Sigmoid colon (tissue), 7 donors: ENCODE results near the gene PCMT1. TPM values are rescaled to one million over a fixed set of nuclear protein-coding genes. Genes with fewer than 3 reads are reported as not detected.

Experiments
- DNase-seq: peaks from one replicate; pipeline ENCODE4 v3.0.0-alpha.2; 2019
- H3K27ac ChIP-seq, 4 donors: fragments of 200-600 bp; sonication (generic); one replicate each; pipeline ENCODE4 v1.5.1; 2016 to 2019; ENCODE audit warnings: mild to moderate bottlenecking in 1 of 4
- H3K27me3 ChIP-seq, 3 donors: fragments of 200-600 bp; sonication (generic); one replicate each; pipeline ENCODE4 v1.5.1; 2019; ENCODE audit warnings: mild to moderate bottlenecking in 1 of 3
- H3K36me3 ChIP-seq, 4 donors: fragments of 200-600 bp; sonication (generic); one replicate each; pipeline ENCODE4 v1.5.1; 2016 to 2019
- H3K4me1 ChIP-seq, 4 donors: fragments of 200-600 bp; sonication (generic); one replicate each; pipeline ENCODE4 v1.5.1; 2017 to 2019
- H3K4me3 ChIP-seq, 4 donors: fragments of 200-600 bp; sonication (generic); one replicate each; pipeline ENCODE4 v1.5.1; 2017 to 2019; ENCODE audit warnings: mild to moderate bottlenecking in 2 of 4, moderate library complexity in 1 of 4
- H3K9me3 ChIP-seq, 4 donors: fragments of 200-600 bp in 3 of 4; sonication (generic) in 3 of 4; one replicate each; pipeline versions ENCODE4 v1.5.1 to v1.6.1; 2013 to 2019
- EP300 ChIP-seq, 4 donors: sonication (generic); formaldehyde crosslinking; IDR thresholded peaks; one replicate each; pipeline ENCODE4 v1.6.1; 2017; ENCODE audit warnings: antibody characterized with exemption in 4 of 4
- POLR2A ChIP-seq, 2 donors: fragments of 450-650 bp; IDR thresholded peaks; one replicate each; pipeline ENCODE4 v1.6.1; 2016; ENCODE audit warnings: antibody characterized with exemption in 2 of 2, mild to moderate bottlenecking in 2 of 2, moderate library complexity in 2 of 2
- POLR2AphosphoS5 ChIP-seq, 4 donors: sonication (generic); formaldehyde crosslinking; IDR thresholded peaks; one replicate each; pipeline ENCODE4 v1.6.1; 2017; ENCODE audit warnings: antibody characterized with exemption in 4 of 4
- WGBS, 2 donors: extraction: QIAGEN DNeasy Blood & Tissue Kit; methylation state at CpG; one replicate each; pipeline ENCODE4 v1.1.7; 2013; 5-methylcytosine and 5-hydroxymethylcytosine counted together
- intact Hi-C: fragments of 100-400 bp; cut with DNase I; formaldehyde crosslinking; loops from one replicate; pipeline ENCODE4 v1.15.1; 2023
- polyA plus RNA-seq, 3 donors: library from polyadenylated mRNA; stranded (reverse); fragments of 200-250 nt; gene quantifications; one replicate each; pipeline ENCODE4 v1.2.3, GENCODE V29; 2013
- total RNA-seq, 4 donors: library from RNA; depleted of rRNA; stranded (reverse); fragments of >200 nt; gene quantifications; one replicate each; pipeline ENCODE4 v1.1.0, GENCODE V29; 2016
- TF ChIP-seq, protein P1 (sequence below), 4 experiments: fragments of 450-650 bp in 3 of 4; fragments of 200-600 bp in 1 of 4; IDR thresholded peaks; one replicate each; pipeline ENCODE4 v1.5.1; 2016 to 2019; ENCODE audit warnings: antibody characterized with exemption in 4 of 4, mild to moderate bottlenecking in 3 of 4, moderate library complexity in 2 of 4
- donor health status: healthy with polysubstance abuse.
- donor health status: Bipolar disorder and iron deficiency.
- donor health status: healthy.

The PCMT1 gene
- total and polyA plus RNA-seq, 7 donors, result 33.0 to 117 (median 74.0) TPM

DNA sequence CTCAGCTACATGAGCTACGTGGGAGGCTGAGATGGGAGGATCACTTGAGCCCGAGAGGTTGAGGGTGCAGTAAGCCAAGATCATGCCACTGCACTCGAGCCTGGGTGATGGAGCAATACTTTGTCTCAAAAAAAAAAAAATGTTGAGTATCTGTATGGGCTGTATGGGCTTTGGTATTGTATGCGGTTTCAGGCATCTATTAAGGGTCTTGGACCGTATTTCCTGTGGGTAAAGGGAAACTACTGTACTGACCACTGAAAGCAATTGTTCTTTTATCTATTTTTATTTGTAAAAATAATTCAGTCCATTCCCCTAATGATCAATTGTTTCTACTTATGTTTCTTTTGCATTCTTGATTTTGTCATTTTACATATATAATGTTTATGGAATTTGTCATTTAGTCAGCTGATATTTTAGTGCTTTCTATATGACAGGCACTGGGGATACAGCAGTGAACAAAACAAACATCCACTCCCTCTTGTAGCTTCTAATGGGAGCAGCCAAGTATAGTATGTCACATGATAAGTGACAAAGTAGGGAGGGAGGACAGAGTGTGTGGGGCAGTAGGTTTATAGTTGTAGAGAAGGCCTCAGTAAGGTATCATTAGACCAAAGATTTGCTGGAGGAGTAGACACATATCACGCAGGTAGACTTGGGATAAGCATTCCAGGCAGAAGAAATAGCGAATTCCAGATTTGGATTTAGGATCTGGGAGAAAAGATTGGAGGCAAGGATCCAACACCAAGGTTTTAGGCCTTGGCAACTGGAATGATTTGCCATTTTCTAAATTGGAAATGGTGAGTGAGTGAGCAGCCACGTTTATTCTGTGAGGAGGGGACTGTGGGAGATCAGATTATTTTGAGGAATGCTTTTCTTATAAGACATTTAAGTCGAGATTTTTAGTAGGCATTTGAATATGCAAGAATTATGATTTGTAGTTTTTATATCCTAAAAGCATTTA, 6.0 kb downstream of the PCMT1 start:
- TF ChIP-seq, protein P1, sequence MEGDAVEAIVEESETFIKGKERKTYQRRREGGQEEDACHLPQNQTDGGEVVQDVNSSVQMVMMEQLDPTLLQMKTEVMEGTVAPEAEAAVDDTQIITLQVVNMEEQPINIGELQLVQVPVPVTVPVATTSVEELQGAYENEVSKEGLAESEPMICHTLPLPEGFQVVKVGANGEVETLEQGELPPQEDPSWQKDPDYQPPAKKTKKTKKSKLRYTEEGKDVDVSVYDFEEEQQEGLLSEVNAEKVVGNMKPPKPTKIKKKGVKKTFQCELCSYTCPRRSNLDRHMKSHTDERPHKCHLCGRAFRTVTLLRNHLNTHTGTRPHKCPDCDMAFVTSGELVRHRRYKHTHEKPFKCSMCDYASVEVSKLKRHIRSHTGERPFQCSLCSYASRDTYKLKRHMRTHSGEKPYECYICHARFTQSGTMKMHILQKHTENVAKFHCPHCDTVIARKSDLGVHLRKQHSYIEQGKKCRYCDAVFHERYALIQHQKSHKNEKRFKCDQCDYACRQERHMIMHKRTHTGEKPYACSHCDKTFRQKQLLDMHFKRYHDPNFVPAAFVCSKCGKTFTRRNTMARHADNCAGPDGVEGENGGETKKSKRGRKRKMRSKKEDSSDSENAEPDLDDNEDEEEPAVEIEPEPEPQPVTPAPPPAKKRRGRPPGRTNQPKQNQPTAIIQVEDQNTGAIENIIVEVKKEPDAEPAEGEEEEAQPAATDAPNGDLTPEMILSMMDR (IDR thresholded peaks at IDR 0.05), result no peak
- TF ChIP-seq EP300 (IDR thresholded peaks at IDR 0.05) (no peak), POLR2AphosphoS5 (IDR thresholded peaks at IDR 0.05) (no peak), POLR2A (IDR thresholded peaks at IDR 0.05) (no peak)
- Histone ChIP-seq H3K36me3 (peaks cover 0 to 12% (median 0%) of the 10 kb centered on the region in 4 donors), H3K27me3 (no peaks in the 10 kb centered on the region), H3K9me3 (no peaks in the 10 kb centered on the region), H3K4me3 (no peak overlapping the region), H3K27ac (no peak overlapping the region), H3K4me1 (peaks cover 0 to 18% (median 13%) of the 10 kb centered on the region in 4 donors)
- WGBS, 2 donors, result 63 to 82% methylated on average over 9 of the region's 9 CpGs
- no peak for DNase-seq
- intact Hi-C loops, result no loop called here

DNA sequence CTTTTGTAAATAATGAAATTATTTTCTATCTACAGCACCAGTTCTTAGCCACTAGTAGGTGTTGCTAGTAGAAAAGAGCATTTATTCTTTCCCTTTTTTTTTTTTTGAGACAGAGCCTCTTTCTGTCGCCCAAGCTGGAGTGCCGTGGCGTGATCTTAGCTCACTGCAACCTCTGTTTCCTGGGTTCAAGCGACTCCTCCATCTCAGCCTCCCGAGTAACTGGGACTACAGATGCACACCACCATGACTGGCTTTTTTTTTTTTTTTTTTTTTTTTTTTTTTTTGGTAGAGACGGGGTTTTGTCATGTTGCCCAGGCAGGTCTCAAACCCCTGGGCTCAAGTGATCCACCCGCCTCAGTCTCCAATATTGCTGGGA, 6.7 kb downstream of the PCMT1 start:
- intact Hi-C loops, result no loop called here
- 96% methylated on average over 7 of the region's 7 CpGs for WGBS, 2 donors

DNA sequence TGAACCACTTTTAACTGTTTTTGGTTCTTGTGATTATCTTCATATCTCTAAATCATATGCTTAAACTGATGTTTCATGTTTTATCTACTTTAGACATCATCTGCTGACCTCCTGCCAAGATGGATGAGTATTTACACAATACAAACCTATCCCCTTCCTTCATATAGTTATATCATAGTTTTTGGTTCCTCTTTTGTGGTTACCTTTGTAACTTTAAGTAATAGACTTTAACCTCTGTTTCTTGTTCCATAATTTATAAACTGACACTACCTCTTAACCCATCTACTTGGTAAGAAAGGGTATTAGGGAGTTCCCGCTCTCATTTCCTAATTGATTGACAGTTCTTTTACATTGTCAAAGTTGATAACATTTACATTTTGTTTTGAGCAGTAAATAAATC, 11.9 kb downstream of the PCMT1 start:
- TF ChIP-seq POLR2A (IDR thresholded peaks at IDR 0.05), result no peak
- TF ChIP-seq EP300 (IDR thresholded peaks at IDR 0.05), result no peak
- no peak for TF ChIP-seq POLR2AphosphoS5 (IDR thresholded peaks at IDR 0.05)
- TF ChIP-seq, protein P1 (IDR thresholded peaks at IDR 0.05), result no peak

More for the DNA sequence above, 6.7 kb downstream of the PCMT1 start:
- Histone ChIP-seq H3K4me1 (peaks cover 0 to 12% (median 7%) of the 10 kb centered on the region in 4 donors), H3K27ac (no peak overlapping the region), H3K27me3 (no peaks in the 10 kb centered on the region), H3K36me3 (peaks cover 0 to 16% (median 0%) of the 10 kb centered on the region in 4 donors), H3K9me3 (no peaks in the 10 kb centered on the region), H3K4me3 (no peak overlapping the region)
- TF ChIP-seq POLR2A (IDR thresholded peaks at IDR 0.05) (no peak), POLR2AphosphoS5 (IDR thresholded peaks at IDR 0.05) (no peak), EP300 (IDR thresholded peaks at IDR 0.05) (no peak)
- TF ChIP-seq, protein P1 (IDR thresholded peaks at IDR 0.05), result no peak
- no peak for DNase-seq

GRCh38 chr6:149763866-149764265, 14.3 kb downstream of the PCMT1 start:
- Histone ChIP-seq H3K36me3 (peaks cover 0 to 29% (median 0%) of the 10 kb centered on the region in 4 donors), H3K9me3 (no peaks in the 10 kb centered on the region), H3K27me3 (no peaks in the 10 kb centered on the region), H3K4me1 (no peaks in the 10 kb centered on the region), H3K4me3 (no peak overlapping the region), H3K27ac (no peak overlapping the region)
- no peak for TF ChIP-seq POLR2A (IDR thresholded peaks at IDR 0.05)
- TF ChIP-seq, protein P1 (IDR thresholded peaks at IDR 0.05), result no peak
- TF ChIP-seq POLR2AphosphoS5 (IDR thresholded peaks at IDR 0.05), result no peak
- no peak for TF ChIP-seq EP300 (IDR thresholded peaks at IDR 0.05)
- intact Hi-C loops, result no loop called here
- no peak for DNase-seq

More for the DNA sequence above, 11.9 kb downstream of the PCMT1 start:
- intact Hi-C loops, result no loop called here
- H3K27me3 ChIP-seq, result no peaks in the 10 kb centered on the region
- DNase-seq, result no peak
- no peaks in the 10 kb centered on the region for H3K4me1 ChIP-seq
- H3K36me3 ChIP-seq, result peaks cover 0 to 25% (median 0%) of the 10 kb centered on the region in 4 donors
- H3K4me3 ChIP-seq, result no peak overlapping the region
- no peak overlapping the region for H3K27ac ChIP-seq
- 63 to 82% methylated on average over 1 of the region's 1 CpG for WGBS, 2 donors
- H3K9me3 ChIP-seq, result no peaks in the 10 kb centered on the region
